ENCODE results near the gene ALOX15B. TPM values are rescaled to one million over a fixed set of nuclear protein-coding genes. Genes with fewer than 3 reads are reported as not detected.
A peak's percentile ranks its signal among the peaks of the same experiment; 100 is the strongest.

Gene ALOX15B, protein sequence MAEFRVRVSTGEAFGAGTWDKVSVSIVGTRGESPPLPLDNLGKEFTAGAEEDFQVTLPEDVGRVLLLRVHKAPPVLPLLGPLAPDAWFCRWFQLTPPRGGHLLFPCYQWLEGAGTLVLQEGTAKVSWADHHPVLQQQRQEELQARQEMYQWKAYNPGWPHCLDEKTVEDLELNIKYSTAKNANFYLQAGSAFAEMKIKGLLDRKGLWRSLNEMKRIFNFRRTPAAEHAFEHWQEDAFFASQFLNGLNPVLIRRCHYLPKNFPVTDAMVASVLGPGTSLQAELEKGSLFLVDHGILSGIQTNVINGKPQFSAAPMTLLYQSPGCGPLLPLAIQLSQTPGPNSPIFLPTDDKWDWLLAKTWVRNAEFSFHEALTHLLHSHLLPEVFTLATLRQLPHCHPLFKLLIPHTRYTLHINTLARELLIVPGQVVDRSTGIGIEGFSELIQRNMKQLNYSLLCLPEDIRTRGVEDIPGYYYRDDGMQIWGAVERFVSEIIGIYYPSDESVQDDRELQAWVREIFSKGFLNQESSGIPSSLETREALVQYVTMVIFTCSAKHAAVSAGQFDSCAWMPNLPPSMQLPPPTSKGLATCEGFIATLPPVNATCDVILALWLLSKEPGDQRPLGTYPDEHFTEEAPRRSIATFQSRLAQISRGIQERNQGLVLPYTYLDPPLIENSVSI
- 0.35 TPM for total RNA-seq

GRCh38 chr17:8038954-8039610 is at the start of gene ALOX15B:
TSS of gene ALOX15B (plus strand) at chr17:8039059. CDS start at chr17:8039156, 97 bp downstream.
- no peak for ATAC-seq
- DNase-seq (ENCODE audit: low spot score), result no peak

DNA sequence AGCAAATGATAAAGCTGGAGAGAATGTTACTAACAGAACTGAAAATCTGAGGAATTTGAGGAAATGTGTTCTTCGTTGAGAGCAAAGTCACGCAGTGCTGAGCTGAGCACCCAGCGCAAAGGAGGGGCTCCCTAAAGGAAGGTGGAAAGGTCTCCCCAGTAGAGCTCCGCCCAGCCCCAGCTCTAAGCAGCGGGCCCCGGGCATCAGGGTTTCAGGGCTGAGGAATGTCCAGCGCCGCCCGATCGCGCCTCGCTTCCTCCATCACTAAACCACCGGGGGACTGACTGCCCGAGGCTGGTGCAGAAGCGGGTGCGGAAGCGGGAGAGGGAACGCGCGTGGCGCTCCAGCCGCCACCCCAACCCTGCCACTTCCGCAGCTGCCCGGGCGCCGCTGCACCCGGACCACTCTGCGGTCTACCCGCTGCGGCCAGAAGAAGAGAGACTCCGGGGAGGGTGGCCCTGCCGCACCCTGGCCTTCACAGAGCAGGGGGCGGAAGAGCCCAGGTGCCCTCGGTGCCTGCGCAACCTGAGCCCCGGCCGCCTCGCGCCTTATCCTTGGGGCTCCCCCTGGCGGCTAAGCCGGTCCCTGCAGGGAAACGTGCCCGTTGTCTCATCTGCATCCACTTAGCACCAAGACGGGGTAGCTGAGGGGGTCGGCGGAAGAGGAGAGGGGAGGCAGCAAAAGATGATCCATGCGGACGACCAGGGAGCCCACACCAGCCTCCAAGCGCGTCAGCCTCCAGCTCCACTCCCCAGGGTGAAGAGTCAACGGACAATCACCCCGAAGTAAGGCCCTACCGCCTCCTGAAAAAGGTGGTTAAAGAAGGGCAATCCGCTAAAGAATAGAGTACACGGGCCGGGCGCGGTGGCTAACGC is 48.8 kb upstream of the ALOX15B start:
- ATAC-seq, result peak; percentile 98
- peak; percentile 82 for DNase-seq (ENCODE audit: low spot score)

- ATAC-seq (no peak), DNase-seq (ENCODE audit: low spot score) (no peak)
Observed at GRCh38 chr17:7992516-7992915, 46.3 kb upstream of the ALOX15B start.

GRCh38 chr17:7992924-7993323 is 45.9 kb upstream of the ALOX15B start:
- DNase-seq (ENCODE audit: low spot score) (no peak), ATAC-seq (no peak)

GRCh38 chr17:7993972-7994589 is 44.8 kb upstream of the ALOX15B start:
- ATAC-seq (no peak), DNase-seq (ENCODE audit: low spot score) (no peak)

DNA sequence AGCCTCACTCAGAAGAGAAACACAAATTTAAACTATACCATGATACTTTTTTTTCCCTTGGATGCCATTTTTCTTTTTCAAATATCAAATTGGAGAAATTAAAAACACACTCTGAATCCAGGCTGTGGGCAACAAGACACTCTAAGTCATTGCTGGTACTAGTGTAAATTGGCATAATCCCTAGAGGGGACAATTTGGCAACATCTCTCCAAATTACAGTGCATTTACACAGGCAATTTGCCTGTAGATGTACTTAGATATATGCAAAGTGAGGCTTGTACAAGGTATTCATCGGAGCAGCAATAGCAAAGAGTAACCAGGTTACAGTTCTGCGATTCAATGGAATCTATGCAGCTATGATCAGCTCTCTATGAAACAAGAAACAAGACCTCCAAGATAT is 43.1 kb upstream of the ALOX15B start:
- no peak for DNase-seq (ENCODE audit: low spot score)
- no peak for ATAC-seq

GRCh38 chr17:7997186-7997585 is 41.7 kb upstream of the ALOX15B start:
- DNase-seq (ENCODE audit: low spot score), result no peak

GRCh38 chr17:8001976-8002720 is 36.7 kb upstream of the ALOX15B start, which contains the start of gene GUCY2D:
TSS of gene GUCY2D (plus strand) at chr17:8002615. CDS start at chr17:8003048, 433 bp downstream.
- ATAC-seq (peak; percentile 78), DNase-seq (ENCODE audit: low spot score) (no peak)

More at GRCh38 chr17:7997186-7997585, 41.7 kb upstream of the ALOX15B start:
- ATAC-seq, result peak; percentile 69

DNA sequence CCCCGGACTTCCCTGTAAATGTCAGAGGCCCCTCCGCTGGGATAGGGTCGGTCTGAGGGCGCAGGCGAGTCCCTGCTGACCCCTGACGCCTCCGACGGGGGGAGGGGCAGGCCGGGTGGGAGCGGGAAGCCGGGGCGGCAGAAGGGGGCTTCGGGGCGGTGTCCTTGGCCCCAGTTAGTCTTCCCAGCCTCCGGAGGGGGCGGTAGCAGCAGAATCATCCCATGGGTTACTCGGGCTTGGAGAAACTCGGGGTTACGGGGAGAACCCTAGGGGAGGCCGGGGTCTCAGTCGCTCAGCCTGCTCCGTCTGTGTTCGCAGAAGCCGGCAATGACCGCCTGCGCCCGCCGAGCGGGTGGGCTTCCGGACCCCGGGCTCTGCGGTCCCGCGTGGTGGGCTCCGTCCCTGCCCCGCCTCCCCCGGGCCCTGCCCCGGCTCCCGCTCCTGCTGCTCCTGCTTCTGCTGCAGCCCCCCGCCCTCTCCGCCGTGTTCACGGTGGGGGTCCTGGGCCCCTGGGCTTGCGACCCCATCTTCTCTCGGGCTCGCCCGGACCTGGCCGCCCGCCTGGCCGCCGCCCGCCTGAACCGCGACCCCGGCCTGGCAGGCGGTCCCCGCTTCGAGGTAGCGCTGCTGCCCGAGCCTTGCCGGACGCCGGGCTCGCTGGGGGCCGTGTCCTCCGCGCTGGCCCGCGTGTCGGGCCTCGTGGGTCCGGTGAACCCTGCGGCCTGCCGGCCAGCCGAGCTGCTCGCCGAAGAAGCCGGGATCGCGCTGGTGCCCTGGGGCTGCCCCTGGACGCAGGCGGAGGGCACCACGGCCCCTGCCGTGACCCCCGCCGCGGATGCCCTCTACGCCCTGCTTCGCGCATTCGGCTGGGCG is 35.9 kb upstream of the ALOX15B start:
- ATAC-seq, result peak; percentile 43
- no peak for DNase-seq (ENCODE audit: low spot score)

- no peak for DNase-seq (ENCODE audit: low spot score)
- peak; percentile 9 for ATAC-seq
Observed at GRCh38 chr17:8003594-8004181, 35.2 kb upstream of the ALOX15B start.

DNA sequence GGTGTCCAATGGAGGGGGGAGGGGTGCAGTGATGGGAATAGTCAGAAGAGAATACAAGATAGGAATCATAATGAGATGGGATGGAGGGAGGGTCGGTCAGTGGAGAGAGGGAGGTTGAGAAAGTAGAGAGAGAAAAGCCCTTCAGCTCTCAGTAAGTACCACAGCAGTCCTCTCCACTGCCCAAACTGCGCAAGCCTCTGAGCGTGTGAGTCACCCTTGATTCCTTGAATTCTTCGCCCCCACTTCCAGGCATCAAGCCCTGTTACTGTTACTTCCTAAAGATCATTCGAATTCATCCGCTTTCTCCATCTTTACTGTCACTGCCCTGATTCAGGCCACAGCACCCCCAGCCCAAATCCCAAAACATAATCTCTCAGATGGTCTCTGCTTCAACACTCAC is 34.0 kb upstream of the ALOX15B start:
- ATAC-seq, result no peak
- no peak for DNase-seq (ENCODE audit: low spot score)

DNA sequence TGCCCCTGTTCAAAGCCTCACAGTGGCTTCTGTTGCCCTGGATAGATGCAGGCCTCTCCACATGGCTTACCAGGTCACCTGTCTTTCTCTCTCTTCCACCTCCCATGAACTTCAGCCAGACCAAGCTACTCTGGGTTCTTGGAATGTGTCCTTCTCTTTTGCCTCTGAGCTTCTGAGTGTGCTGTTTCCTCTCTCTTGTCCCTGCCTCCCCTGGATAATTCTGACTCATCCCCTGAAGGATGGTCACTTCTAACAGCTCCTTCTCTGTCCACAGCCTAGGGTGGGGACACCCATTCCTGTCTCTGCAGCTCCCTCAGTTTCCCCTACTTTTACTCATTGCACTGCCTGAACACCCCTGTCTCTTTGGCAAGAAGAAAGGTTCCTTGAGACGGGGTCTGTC is 33.5 kb upstream of the ALOX15B start:
- DNase-seq (ENCODE audit: low spot score) (no peak), ATAC-seq (no peak)

DNA sequence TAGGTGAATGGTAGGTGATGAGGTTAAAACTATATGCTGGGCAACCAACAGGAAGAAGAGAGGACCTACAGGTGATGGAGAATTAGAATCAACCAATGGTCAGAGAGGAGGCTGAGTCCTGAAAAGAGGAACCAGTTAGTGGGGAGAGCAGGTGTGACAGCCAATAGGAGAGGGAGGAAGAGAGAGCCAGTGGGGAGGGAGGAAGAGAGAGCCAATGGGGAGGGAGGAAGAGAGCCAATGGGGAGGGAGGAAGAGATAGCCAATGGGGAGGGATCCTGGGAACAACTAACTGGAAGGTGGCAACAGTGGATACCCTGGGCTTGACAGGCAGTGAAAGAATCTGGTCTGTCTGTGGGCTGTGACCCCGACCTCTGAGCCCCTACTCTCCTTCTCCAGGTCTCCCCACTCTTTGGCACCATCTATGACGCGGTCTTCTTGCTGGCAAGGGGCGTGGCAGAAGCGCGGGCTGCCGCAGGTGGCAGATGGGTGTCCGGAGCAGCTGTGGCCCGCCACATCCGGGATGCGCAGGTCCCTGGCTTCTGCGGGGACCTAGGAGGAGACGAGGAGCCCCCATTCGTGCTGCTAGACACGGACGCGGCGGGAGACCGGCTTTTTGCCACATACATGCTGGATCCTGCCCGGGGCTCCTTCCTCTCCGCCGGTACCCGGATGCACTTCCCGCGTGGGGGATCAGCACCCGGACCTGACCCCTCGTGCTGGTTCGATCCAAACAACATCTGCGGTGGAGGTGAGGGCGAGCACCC is 32.7 kb upstream of the ALOX15B start:
- DNase-seq (ENCODE audit: low spot score) (no peak), ATAC-seq (no peak)

DNA sequence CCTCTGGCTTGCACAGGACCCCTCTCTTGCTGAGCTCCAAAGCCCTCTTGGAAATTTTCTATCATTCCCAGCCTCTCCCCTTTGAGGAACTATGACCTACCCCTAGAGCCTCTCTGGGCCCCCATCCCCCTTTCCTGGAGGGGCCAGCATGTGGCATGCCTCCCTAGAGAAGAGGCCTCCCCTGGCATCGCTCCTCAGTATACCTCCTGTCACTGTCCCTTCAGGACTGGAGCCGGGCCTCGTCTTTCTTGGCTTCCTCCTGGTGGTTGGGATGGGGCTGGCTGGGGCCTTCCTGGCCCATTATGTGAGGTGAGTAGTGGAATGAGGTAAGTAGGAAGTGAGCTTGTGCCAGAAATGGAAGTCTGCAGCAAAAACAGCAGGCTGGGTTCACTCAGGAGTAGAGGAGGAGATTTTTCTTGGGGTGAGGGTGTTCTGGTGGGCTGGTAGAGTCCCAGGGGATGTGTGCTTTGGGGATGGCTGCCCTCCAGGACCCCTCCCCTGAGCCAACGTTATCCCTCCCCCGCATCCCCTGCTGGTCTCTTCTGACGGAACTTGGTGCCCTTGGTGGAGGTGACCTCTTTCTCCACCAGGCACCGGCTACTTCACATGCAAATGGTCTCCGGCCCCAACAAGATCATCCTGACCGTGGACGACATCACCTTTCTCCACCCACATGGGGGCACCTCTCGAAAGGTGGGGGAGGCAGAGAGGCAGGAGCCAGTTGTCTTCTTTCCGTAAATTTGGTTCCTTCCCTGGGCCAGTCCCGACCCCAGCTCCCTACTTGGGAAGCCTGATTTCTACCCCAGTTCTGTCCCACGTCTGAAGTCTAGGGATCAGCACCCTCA is 31.8 kb upstream of the ALOX15B start:
- ATAC-seq, result no peak
- no peak for DNase-seq (ENCODE audit: low spot score)

GRCh38 chr17:8007836-8008235 is 31.0 kb upstream of the ALOX15B start:
- DNase-seq (ENCODE audit: low spot score), result no peak
- no peak for ATAC-seq

DNA sequence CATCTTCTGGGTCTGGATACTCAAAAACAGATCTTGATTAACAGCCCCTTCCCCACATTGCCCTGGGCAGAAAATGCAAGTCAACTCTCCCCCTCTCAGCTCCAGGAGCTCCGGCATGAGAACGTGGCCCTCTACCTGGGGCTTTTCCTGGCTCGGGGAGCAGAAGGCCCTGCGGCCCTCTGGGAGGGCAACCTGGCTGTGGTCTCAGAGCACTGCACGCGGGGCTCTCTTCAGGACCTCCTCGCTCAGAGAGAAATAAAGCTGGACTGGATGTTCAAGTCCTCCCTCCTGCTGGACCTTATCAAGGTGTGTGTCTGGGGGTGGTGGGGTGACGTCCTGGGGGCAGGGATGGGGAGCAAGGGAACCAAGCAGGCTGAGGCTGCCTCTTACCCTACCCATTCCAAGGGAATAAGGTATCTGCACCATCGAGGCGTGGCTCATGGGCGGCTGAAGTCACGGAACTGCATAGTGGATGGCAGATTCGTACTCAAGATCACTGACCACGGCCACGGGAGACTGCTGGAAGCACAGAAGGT is 26.7 kb upstream of the ALOX15B start:
- DNase-seq (ENCODE audit: low spot score), result peak; percentile 39
- ATAC-seq, result no peak

Data from left lobe of liver (tissue), 2 donors.